ENCODE results near the gene APC2. TPM values are rescaled to one million over a fixed set of nuclear protein-coding genes. Genes with fewer than 3 reads are reported as not detected.

The APC2 gene
- total RNA-seq, 2 experiments from 2014 or later, result 0.57 to 5.5 TPM

DNA sequence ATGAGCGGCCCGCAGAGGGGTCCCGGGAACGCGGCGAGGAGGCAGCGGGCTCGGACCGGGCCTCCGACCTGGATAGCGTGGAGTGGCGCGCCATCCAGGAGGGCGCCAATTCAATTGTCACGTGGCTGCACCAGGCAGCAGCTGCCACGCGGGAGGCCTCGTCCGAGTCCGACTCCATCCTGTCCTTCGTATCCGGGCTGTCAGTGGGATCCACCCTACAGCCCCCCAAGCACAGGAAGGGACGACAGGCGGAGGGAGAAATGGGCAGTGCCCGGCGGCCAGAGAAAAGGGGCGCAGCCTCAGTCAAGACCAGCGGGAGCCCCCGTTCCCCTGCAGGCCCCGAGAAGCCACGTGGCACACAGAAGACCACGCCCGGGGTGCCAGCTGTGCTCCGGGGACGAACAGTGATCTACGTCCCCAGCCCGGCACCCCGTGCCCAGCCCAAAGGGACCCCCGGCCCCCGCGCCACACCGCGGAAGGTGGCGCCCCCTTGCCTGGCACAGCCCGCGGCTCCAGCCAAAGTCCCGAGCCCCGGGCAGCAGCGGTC is 18.4 kb downstream of the APC2 start:
- no TSS peak for BruUV-seq (replicated peaks)
- no peaks in the 10 kb centered on the region for H3K79me2 ChIP-seq (ENCODE audit: insufficient read depth, low read depth, low read length)
- TF ChIP-seq EZH2phosphoT487 (IDR thresholded peaks at IDR 0.05; ENCODE audit: borderline replicate concordance, low read depth, low read length) (no peak), CTCF (conservative IDR thresholded peaks at IDR 0.05; ENCODE audit: low read length) (no peak)
- no peaks in the 10 kb centered on the region for H3K36me3 ChIP-seq (ENCODE audit: insufficient read depth, low read length)
- peaks cover 7% of the 10 kb centered on the region; the same call in 1 of the 2 replicates for H4K20me1 ChIP-seq (ENCODE audit: insufficient read depth, low read length)
- DNase-seq (ENCODE audit: low spot score), result no peak
- H3K4me3 ChIP-seq (ENCODE audit: low read depth, low read length, poor library complexity, severe bottlenecking), result no peak overlapping the region
- CTCF ChIA-PET (ENCODE audit: unreplicated experiment), result no interaction called here
- H3K4me2 ChIP-seq (ENCODE audit: low read length), result no peak overlapping the region
- intact Hi-C loops (cut with micrococcal nuclease; ENCODE audit: unreplicated experiment), result no loop called here
- POLR2A ChIA-PET, result no interaction called here
- no peak overlapping the region for H2AFZ ChIP-seq (ENCODE audit: low read length)
- H3K27ac ChIP-seq (ENCODE audit: low read depth, low read length, poor library complexity, severe bottlenecking), result no peak overlapping the region
- no peaks in the 10 kb centered on the region for H3K9me3 ChIP-seq (ENCODE audit: low read length)
- H3K4me1 ChIP-seq (ENCODE audit: insufficient read depth, low read length, poor library complexity, severe bottlenecking), result peaks cover 16% of the 10 kb centered on the region
- no peaks in the 10 kb centered on the region for H3K9me2 ChIP-seq (ENCODE audit: insufficient read depth, low read length)

GRCh38 chr19:1468821-1469254 is 18.9 kb downstream of the APC2 start:
- no peaks in the 10 kb centered on the region for H3K9me3 ChIP-seq (ENCODE audit: low read length)
- no peak overlapping the region for H2AFZ ChIP-seq (ENCODE audit: low read length)
- TF ChIP-seq EZH2phosphoT487 (IDR thresholded peaks at IDR 0.05; ENCODE audit: borderline replicate concordance, low read depth, low read length) (no peak), CTCF (conservative IDR thresholded peaks at IDR 0.05; ENCODE audit: low read length) (0 out of 2 replicates have a peak, but pooled peaks have one; percentile 36)
- peak; percentile 29 for DNase-seq (ENCODE audit: low spot score)
- no peak overlapping the region for H3K4me2 ChIP-seq (ENCODE audit: low read length)
- no peak overlapping the region for H3K4me3 ChIP-seq (ENCODE audit: low read depth, low read length, poor library complexity, severe bottlenecking)
- H3K36me3 ChIP-seq (ENCODE audit: insufficient read depth, low read length), result no peaks in the 10 kb centered on the region
- no TSS peak for BruUV-seq (replicated peaks)
- H3K9me2 ChIP-seq (ENCODE audit: insufficient read depth, low read length), result no peaks in the 10 kb centered on the region
- ChIA-PET POLR2A (no interaction called here), CTCF (ENCODE audit: unreplicated experiment) (no interaction called here)
- intact Hi-C loops (cut with micrococcal nuclease; ENCODE audit: unreplicated experiment), result no loop called here
- peaks cover 7% of the 10 kb centered on the region; the same call in 1 of the 2 replicates for H4K20me1 ChIP-seq (ENCODE audit: insufficient read depth, low read length)
- no peaks in the 10 kb centered on the region for H3K79me2 ChIP-seq (ENCODE audit: insufficient read depth, low read depth, low read length)
- peaks cover 16% of the 10 kb centered on the region for H3K4me1 ChIP-seq (ENCODE audit: insufficient read depth, low read length, poor library complexity, severe bottlenecking)
- no peak overlapping the region for H3K27ac ChIP-seq (ENCODE audit: low read depth, low read length, poor library complexity, severe bottlenecking)

DNA sequence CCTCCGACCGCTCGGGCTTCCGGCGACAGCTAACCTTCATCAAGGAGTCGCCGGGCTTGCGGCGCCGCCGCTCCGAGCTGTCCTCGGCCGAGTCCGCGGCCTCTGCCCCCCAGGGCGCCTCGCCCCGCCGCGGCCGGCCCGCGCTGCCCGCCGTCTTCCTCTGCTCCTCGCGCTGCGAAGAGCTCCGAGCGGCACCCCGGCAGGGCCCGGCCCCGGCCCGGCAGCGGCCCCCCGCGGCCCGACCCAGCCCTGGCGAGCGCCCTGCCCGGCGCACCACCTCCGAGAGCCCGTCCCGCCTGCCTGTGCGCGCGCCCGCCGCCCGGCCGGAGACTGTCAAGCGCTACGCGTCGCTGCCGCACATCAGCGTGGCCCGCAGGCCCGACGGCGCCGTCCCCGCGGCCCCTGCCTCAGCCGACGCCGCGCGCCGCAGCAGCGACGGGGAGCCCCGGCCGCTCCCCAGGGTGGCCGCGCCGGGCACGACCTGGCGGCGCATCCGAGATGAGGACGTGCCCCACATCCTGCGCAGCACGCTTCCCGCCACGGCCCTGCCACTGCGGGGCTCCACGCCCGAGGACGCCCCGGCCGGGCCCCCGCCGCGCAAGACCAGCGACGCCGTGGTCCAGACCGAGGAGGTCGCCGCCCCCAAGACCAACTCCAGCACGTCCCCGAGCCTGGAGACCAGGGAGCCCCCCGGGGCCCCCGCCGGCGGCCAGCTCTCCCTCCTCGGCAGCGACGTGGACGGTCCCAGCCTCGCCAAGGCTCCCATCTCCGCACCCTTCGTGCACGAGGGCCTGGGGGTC is 19.5 kb downstream of the APC2 start:
- ChIA-PET CTCF (ENCODE audit: unreplicated experiment) (no interaction called here), POLR2A (no interaction called here)
- no peaks in the 10 kb centered on the region for H3K36me3 ChIP-seq (ENCODE audit: insufficient read depth, low read length)
- no TSS peak for BruUV-seq (replicated peaks)
- H3K4me1 ChIP-seq (ENCODE audit: insufficient read depth, low read length, poor library complexity, severe bottlenecking), result peaks cover 16% of the 10 kb centered on the region
- H3K9me2 ChIP-seq (ENCODE audit: insufficient read depth, low read length), result no peaks in the 10 kb centered on the region
- intact Hi-C loops (cut with micrococcal nuclease; ENCODE audit: unreplicated experiment), result no loop called here
- H3K4me2 ChIP-seq (ENCODE audit: low read length), result no peak overlapping the region
- no peak overlapping the region for H2AFZ ChIP-seq (ENCODE audit: low read length)
- no peak for DNase-seq (ENCODE audit: low spot score)
- TF ChIP-seq EZH2phosphoT487 (IDR thresholded peaks at IDR 0.05; ENCODE audit: borderline replicate concordance, low read depth, low read length) (no peak), CTCF (conservative IDR thresholded peaks at IDR 0.05; ENCODE audit: low read length) (no peak)
- H3K9me3 ChIP-seq (ENCODE audit: low read length), result no peaks in the 10 kb centered on the region
- H4K20me1 ChIP-seq (ENCODE audit: insufficient read depth, low read length), result peaks cover 7% of the 10 kb centered on the region; the same call in 1 of the 2 replicates
- H3K27ac ChIP-seq (ENCODE audit: low read depth, low read length, poor library complexity, severe bottlenecking), result no peak overlapping the region
- H3K79me2 ChIP-seq (ENCODE audit: insufficient read depth, low read depth, low read length), result no peaks in the 10 kb centered on the region
- H3K4me3 ChIP-seq (ENCODE audit: low read depth, low read length, poor library complexity, severe bottlenecking), result no peak overlapping the region
